ENCODE results near the gene ETNK1. TPM values are rescaled to one million over a fixed set of nuclear protein-coding genes. Genes with fewer than 3 reads are reported as not detected.
"Not testable (repeated sequence)": the region's sequence is repeated elsewhere in the genome, so short reads cannot be mapped to it uniquely, and the experiment has no call there.

Gene ETNK1
- total RNA-seq, 1 donor from 2014 or later = 23.3 TPM

GRCh38 chr12:22692964-22693555, 68.1 kb downstream of the ETNK1 start:
- H3K4me3 ChIP-seq = no peak overlapping the region
- TF ChIP-seq, protein P1, sequence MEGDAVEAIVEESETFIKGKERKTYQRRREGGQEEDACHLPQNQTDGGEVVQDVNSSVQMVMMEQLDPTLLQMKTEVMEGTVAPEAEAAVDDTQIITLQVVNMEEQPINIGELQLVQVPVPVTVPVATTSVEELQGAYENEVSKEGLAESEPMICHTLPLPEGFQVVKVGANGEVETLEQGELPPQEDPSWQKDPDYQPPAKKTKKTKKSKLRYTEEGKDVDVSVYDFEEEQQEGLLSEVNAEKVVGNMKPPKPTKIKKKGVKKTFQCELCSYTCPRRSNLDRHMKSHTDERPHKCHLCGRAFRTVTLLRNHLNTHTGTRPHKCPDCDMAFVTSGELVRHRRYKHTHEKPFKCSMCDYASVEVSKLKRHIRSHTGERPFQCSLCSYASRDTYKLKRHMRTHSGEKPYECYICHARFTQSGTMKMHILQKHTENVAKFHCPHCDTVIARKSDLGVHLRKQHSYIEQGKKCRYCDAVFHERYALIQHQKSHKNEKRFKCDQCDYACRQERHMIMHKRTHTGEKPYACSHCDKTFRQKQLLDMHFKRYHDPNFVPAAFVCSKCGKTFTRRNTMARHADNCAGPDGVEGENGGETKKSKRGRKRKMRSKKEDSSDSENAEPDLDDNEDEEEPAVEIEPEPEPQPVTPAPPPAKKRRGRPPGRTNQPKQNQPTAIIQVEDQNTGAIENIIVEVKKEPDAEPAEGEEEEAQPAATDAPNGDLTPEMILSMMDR (IDR thresholded peaks at IDR 0.05) = no peak
- TF ChIP-seq POLR2AphosphoS5 (IDR thresholded peaks at IDR 0.05; ENCODE audit: insufficient read depth in 1 of 2, low read depth in 1 of 2) (no peak), POLR2A (IDR thresholded peaks at IDR 0.05) (no peak)
- no peaks in the 10 kb centered on the region for H3K36me3 ChIP-seq
- no peak for DNase-seq (ENCODE audit: extremely low spot score in 2 of 2)
- H3K27me3 ChIP-seq = no peaks in the 10 kb centered on the region
- intact Hi-C loops (cut with DNase I) = no loop called here
- H3K9me3 ChIP-seq = no peaks in the 10 kb centered on the region
- H3K4me1 ChIP-seq = no peaks in the 10 kb centered on the region
- no peak overlapping the region for H3K27ac ChIP-seq

DNA sequence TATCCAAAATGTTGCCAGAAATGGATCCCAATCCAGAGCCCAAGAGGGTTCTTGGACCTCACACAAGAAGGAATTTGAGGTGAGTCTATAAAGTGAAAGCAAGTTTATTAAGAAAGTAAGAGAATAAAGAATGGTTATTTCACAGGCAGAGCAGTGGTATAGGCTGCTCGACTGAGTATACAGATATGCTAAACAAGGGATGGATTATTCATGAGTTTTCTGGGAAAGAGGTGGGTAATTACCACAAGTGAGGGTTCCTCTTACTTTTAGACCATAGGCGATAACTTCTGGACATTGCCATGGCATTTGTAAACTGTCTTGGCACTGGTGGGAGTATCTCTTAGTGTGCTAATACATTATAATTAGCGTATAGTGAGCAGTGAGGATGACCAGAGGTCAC, 73.6 kb downstream of the ETNK1 start:
- no peak for DNase-seq (ENCODE audit: extremely low spot score in 2 of 2)
- H3K4me3 ChIP-seq = no peak overlapping the region
- TF ChIP-seq POLR2AphosphoS5 (IDR thresholded peaks at IDR 0.05; ENCODE audit: insufficient read depth in 1 of 2, low read depth in 1 of 2) = no peak
- TF ChIP-seq, protein P1 (IDR thresholded peaks at IDR 0.05) = no peak
- TF ChIP-seq POLR2A (IDR thresholded peaks at IDR 0.05) = no peak
- no peak overlapping the region for H3K27ac ChIP-seq
- intact Hi-C loops (cut with DNase I) = no loop called here
- no peaks in the 10 kb centered on the region for H3K9me3 ChIP-seq
- H3K4me1 ChIP-seq = no peaks in the 10 kb centered on the region
- no peaks in the 10 kb centered on the region for H3K27me3 ChIP-seq
- H3K36me3 ChIP-seq = no peaks in the 10 kb centered on the region

DNA sequence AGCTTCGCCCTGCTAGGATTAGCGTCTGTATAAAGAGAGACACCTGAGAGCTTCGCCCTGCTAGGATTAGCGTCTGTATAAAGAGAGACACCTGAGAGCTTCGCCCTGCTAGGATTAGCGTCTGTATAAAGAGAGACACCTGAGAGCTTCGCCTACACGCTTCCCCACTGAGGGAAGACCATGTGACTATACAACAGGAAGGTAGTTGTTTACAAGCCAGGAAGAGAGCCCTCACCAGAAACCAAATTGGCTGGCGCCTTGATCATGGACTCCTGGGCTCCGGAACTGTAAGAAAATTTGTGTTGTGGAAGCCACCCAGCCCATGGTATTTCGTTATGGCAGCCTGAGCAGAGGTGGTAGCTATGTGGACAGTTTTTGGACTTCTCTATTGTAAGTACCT, 74.7 kb downstream of the ETNK1 start:
- DNase-seq (ENCODE audit: extremely low spot score in 2 of 2); H3K27ac ChIP-seq; H3K4me1 ChIP-seq; H3K9me3 ChIP-seq; H3K4me3 ChIP-seq; H3K36me3 ChIP-seq; H3K27me3 ChIP-seq; intact Hi-C loops (cut with DNase I): not testable (repeated sequence)

DNA sequence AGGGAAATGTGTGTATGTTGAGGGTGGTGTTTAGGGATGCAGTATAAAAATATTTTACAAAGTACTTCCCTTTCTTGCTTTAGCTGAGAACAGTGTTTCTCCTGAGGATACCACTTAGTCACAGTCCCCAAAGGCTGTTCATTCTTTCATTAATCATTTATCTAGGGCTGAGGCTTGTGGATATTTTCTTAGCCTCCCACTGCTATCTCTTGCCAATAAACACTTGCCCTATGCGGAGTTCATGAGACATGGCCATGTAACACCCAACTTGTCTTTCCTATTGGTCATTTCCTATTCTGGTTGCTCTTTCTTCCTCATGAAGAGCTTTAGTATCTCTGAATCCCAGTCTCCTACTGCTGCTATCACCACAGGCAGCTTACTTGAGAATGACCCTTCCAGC, 75.1 kb downstream of the ETNK1 start:
- Histone ChIP-seq H3K9me3 (no peaks in the 10 kb centered on the region), H3K27ac (no peak overlapping the region), H3K4me3 (no peak overlapping the region), H3K27me3 (no peaks in the 10 kb centered on the region), H3K36me3 (no peaks in the 10 kb centered on the region), H3K4me1 (no peaks in the 10 kb centered on the region)
- TF ChIP-seq POLR2A (IDR thresholded peaks at IDR 0.05) (no peak), POLR2AphosphoS5 (IDR thresholded peaks at IDR 0.05; ENCODE audit: insufficient read depth in 1 of 2, low read depth in 1 of 2) (no peak)
- TF ChIP-seq, protein P1 (IDR thresholded peaks at IDR 0.05) = no peak
- intact Hi-C loops (cut with DNase I) = no loop called here
- DNase-seq (ENCODE audit: extremely low spot score in 2 of 2) = no peak

- H3K27me3 ChIP-seq; H3K4me1 ChIP-seq; H3K36me3 ChIP-seq; intact Hi-C loops (cut with DNase I); H3K27ac ChIP-seq; DNase-seq (ENCODE audit: extremely low spot score in 2 of 2); H3K4me3 ChIP-seq; H3K9me3 ChIP-seq: not testable (repeated sequence)
Observed at GRCh38 chr12:22701216-22701809, 76.3 kb downstream of the ETNK1 start.

GRCh38 chr12:22702690-22703089, 77.7 kb downstream of the ETNK1 start:
- no peak for TF ChIP-seq POLR2A (IDR thresholded peaks at IDR 0.05)
- TF ChIP-seq POLR2AphosphoS5 (IDR thresholded peaks at IDR 0.05; ENCODE audit: insufficient read depth in 1 of 2, low read depth in 1 of 2) = no peak
- TF ChIP-seq, protein P1 (IDR thresholded peaks at IDR 0.05) = no peak
- H3K4me3 ChIP-seq = no peak overlapping the region
- intact Hi-C loops (cut with DNase I) = no loop called here
- no peak for DNase-seq (ENCODE audit: extremely low spot score in 2 of 2)
- H3K36me3 ChIP-seq = no peaks in the 10 kb centered on the region
- no peak overlapping the region for H3K27ac ChIP-seq
- H3K9me3 ChIP-seq = no peaks in the 10 kb centered on the region
- no peaks in the 10 kb centered on the region for H3K4me1 ChIP-seq
- no peaks in the 10 kb centered on the region for H3K27me3 ChIP-seq
